K562 (cell line): ENCODE results near the gene CMIP. TPM values are rescaled to one million over a fixed set of nuclear protein-coding genes. Genes with fewer than 3 reads are reported as not detected.

Experiments
- ATAC-seq: fragments of 200-7000 bp; cut with Tn5 transposase; 3 replicates; pipeline ENCODE4 v1.9.1; 2020; ENCODE audit warnings: moderate library complexity
- BruUV-seq: library from RNA; stranded (reverse); fragments of 400-500 nt; replicated peaks from 2 replicates; lab custom pipeline; 2021; lab: Mats Ljungman, UMichigan
- CTCF ChIA-PET: fragments of 300-600 bp; formaldehyde crosslinking; extraction: SDS; loops from one replicate; lab custom pipeline; 2021; ENCODE audit warnings: low intra/inter-chr PET ratio; lab: Yijun Ruan, JAX
- POLR2A ChIA-PET: fragments of 300-600, 350-650 bp; sonication (Branson Sonifier 250); formaldehyde crosslinking; extraction: SDS; loops from one replicate; lab custom pipeline; 2021; ENCODE audit warnings: antibody characterized with exemption, inconsistent platforms; lab: Yijun Ruan, JAX
- DNase-seq, 4 experiments: peaks; one replicate each; pipeline versions ENCODE4 v3.0.0 to v3.0.0-alpha.2; 2011 to 2018; ENCODE audit warnings: low spot score in 3 of 4, mixed read lengths in 3 of 4; ENCODE audit errors: extremely low read depth in 1 of 4
- FAIRE-seq: peaks from 2 replicates; lab custom pipeline; 2011; peaks lifted over from hg19 to GRCh38; lab: Jason Lieb, UNC
- H2AFZ ChIP-seq: 2 replicates; pipeline ENCODE4 v1.6.0; 2011; ENCODE audit warnings: low read depth, low read length, control low read depth, inconsistent platforms
- H3K27ac ChIP-seq: fragments of 200-600 bp; 3 replicates; pipeline ENCODE4 v1.8.0; 2011; ENCODE audit warnings: low read depth, mild to moderate bottlenecking, control low read depth, inconsistent platforms, low read length, moderate library complexity, mixed read lengths; ENCODE audit errors: extremely low read depth
- H3K27me3 ChIP-seq, 2 experiments: fragments of 300-600 bp in 1 of 2; 2 replicates in 1 of 2; 3 replicates in 1 of 2; pipeline versions ENCODE4 v1.6.0 to v1.8.0; 2011; ENCODE audit warnings: inconsistent platforms in 2 of 2, low read length in 2 of 2, mild to moderate bottlenecking in 1 of 2, mixed read lengths in 1 of 2, moderate library complexity in 1 of 2; ENCODE audit not compliant: control insufficient read depth in 2 of 2, insufficient read depth in 2 of 2
- H3K36me3 ChIP-seq: fragments of 300-600 bp; 3 replicates; pipeline ENCODE4 v1.8.0; 2011; ENCODE audit warnings: mild to moderate bottlenecking, low read length, inconsistent platforms; ENCODE audit not compliant: control insufficient read depth, insufficient read depth
- H3K4me1 ChIP-seq, 2 experiments: fragments of 200-600 bp in 1 of 2; replicated peaks in 1 of 2; 2 replicates in 1 of 2; 3 replicates in 1 of 2; pipeline versions ENCODE4 v1.5.1 to v1.8.0; 2011; ENCODE audit warnings: inconsistent platforms in 2 of 2, low read length in 2 of 2, mild to moderate bottlenecking in 1 of 2, mixed read lengths in 1 of 2, moderate library complexity in 1 of 2; ENCODE audit not compliant: control insufficient read depth in 2 of 2, insufficient read depth in 2 of 2
- H3K4me2 ChIP-seq: 2 replicates; pipeline ENCODE4 v1.6.1; 2011; ENCODE audit warnings: low read length, control low read depth, inconsistent platforms, mixed read lengths; ENCODE audit not compliant: insufficient read depth
- H3K4me3 ChIP-seq: fragments of 200-600 bp; sonication (generic), shearing (Covaris generic); 2 replicates; pipeline ENCODE4 v1.5.1; 2016; ENCODE audit warnings: control low read depth, inconsistent platforms
- H3K79me2 ChIP-seq: fragments of 200-600 bp; 3 replicates; pipeline ENCODE4 v1.8.0; 2011; ENCODE audit warnings: low read length, inconsistent platforms; ENCODE audit not compliant: control insufficient read depth, insufficient read depth
- H3K9ac ChIP-seq, 2 experiments: 2 replicates each; pipeline versions ENCODE4 v1.6.0 to v1.6.1; 2011; ENCODE audit warnings: low read depth in 2 of 2, low read length in 2 of 2, control low read depth in 1 of 2, inconsistent platforms in 1 of 2, mild to moderate bottlenecking in 1 of 2, mixed read lengths in 1 of 2; ENCODE audit not compliant: insufficient read depth in 1 of 2
- H3K9me1 ChIP-seq: one replicate; pipeline ENCODE4 v1.6.0; 2011; ENCODE audit warnings: inconsistent platforms, mild to moderate bottlenecking, low read length, moderate library complexity; ENCODE audit not compliant: control insufficient read depth, insufficient read depth
- H3K9me3 ChIP-seq: replicated peaks from 2 replicates; pipeline ENCODE4 v1.5.1; 2011; ENCODE audit warnings: low read depth, low read length, inconsistent platforms; ENCODE audit not compliant: control insufficient read depth, insufficient read depth
- H4K20me1 ChIP-seq: replicated peaks from 2 replicates; pipeline ENCODE4 v1.6.1; 2011; ENCODE audit warnings: low read length, inconsistent platforms, mixed read lengths; ENCODE audit not compliant: control insufficient read depth, insufficient read depth
- ADNP ChIP-seq: fragments of 200-800 bp; sonication (Bioruptor generic); IDR thresholded peaks from 2 replicates; pipeline ENCODE4 v1.6.1; 2016; ENCODE audit warnings: missing genetic modification characterization, missing compliant biosample characterization
- CEBPB ChIP-seq: fragments of 450-650 bp; IDR thresholded peaks from 2 replicates; pipeline ENCODE4 v1.6.1; 2016; ENCODE audit warnings: missing genetic modification characterization, missing compliant biosample characterization
- HDGF ChIP-seq: fragments of 450-650 bp; IDR thresholded peaks from 2 replicates; pipeline ENCODE4 v1.6.1; 2016
- KAT7 ChIP-seq: sonication (generic); formaldehyde crosslinking; IDR thresholded peaks from 2 replicates; pipeline ENCODE4 v1.8.0; 2022; ENCODE audit warnings: missing genetic modification reagents, mild to moderate bottlenecking, borderline replicate concordance
- KAT8 ChIP-seq: fragments of 450-650 bp; IDR thresholded peaks from 2 replicates; pipeline ENCODE4 v1.6.1; 2016; ENCODE audit warnings: low read depth, mild to moderate bottlenecking
- KDM4B ChIP-seq, 2 experiments: fragments of 450-650 bp in 1 of 2; sonication (generic) in 1 of 2; IDR thresholded peaks; 2 replicates each; pipeline ENCODE4 v1.6.1; 2016 to 2017; ENCODE audit warnings: borderline replicate concordance in 2 of 2, antibody characterized with exemption in 1 of 2, low read depth in 1 of 2, mild to moderate bottlenecking in 1 of 2
- L3MBTL2 ChIP-seq: fragments of 450-650 bp; IDR thresholded peaks from 2 replicates; pipeline ENCODE4 v1.6.1; 2016; ENCODE audit warnings: mild to moderate bottlenecking, moderate library complexity
- MEF2D ChIP-seq: conservative IDR thresholded peaks from 2 replicates; pipeline ENCODE4 v1.6.1; 2016; ENCODE audit warnings: low read depth, missing genetic modification characterization, missing compliant biosample characterization
- MTA2 ChIP-seq: fragments of 450-650 bp; IDR thresholded peaks from 2 replicates; pipeline ENCODE4 v1.6.1; 2016; ENCODE audit warnings: low read depth
- PHB ChIP-seq: fragments of 250-450 bp; sonication (Bioruptor Pico); IDR thresholded peaks from 2 replicates; pipeline ENCODE4 v1.5.0; 2021
- TAF9B ChIP-seq: fragments of 450-650 bp; IDR thresholded peaks from 2 replicates; pipeline ENCODE4 v1.6.1; 2018; ENCODE audit warnings: mild to moderate bottlenecking; ENCODE audit not compliant: partially characterized antibody
- ZMIZ1 ChIP-seq, 2 experiments: fragments of 150-350 bp in 1 of 2; IDR thresholded peaks; 2 replicates each; pipeline ENCODE4 v1.6.1; 2012 to 2016; ENCODE audit warnings: low read depth in 2 of 2, low read length in 2 of 2, mild to moderate bottlenecking in 1 of 2, moderate library complexity in 1 of 2
- ZNF165 ChIP-seq: fragments of 250-450 bp; sonication (Bioruptor Pico); IDR thresholded peaks from 2 replicates; pipeline ENCODE4 v1.4.0; 2020; ENCODE audit warnings: borderline replicate concordance
- ZNF277 ChIP-seq: fragments of 250-450 bp; sonication (Bioruptor Pico); IDR thresholded peaks from 2 replicates; pipeline ENCODE4 v1.8.0; 2022; ENCODE audit warnings: inconsistent platforms, mild to moderate bottlenecking, moderate library complexity, borderline replicate concordance
- ZNF354B ChIP-seq: fragments of 250-450 bp; sonication (Bioruptor Pico); IDR thresholded peaks from 2 replicates; pipeline ENCODE4 v1.4.0; 2020
- WGBS: fragments of 100-300 bp; shearing (Covaris generic); methylation state at CpG from one replicate; pipeline ENCODE4 v1.1.6; 2016; ENCODE audit warnings: low coverage, mixed read lengths; ENCODE audit not compliant: insufficient coverage; ENCODE audit errors: missing lambda C conversion rate; 5-methylcytosine and 5-hydroxymethylcytosine counted together
- in situ Hi-C: fragments of 300-500 bp; cut with MboI; formaldehyde crosslinking; loops from 4 replicates; pipeline ENCODE4 v1.15.0; 2018; ENCODE audit warnings: inconsistent platforms, mixed read lengths
- intact Hi-C: fragments of 100-400 bp; cut with micrococcal nuclease; formaldehyde crosslinking; loops from 2 replicates; pipeline ENCODE4 v1.14.2; 2022
- polyA plus RNA-seq, 8 experiments: library from polyadenylated mRNA; depleted of rRNA in 4 of 8; stranded (reverse) in 5 of 8; unstranded in 3 of 8; fragments of >200 nt; fragmentation: Nextera tagmentation in 2 of 8; fragmentation: Illumina TruSeq in 1 of 8; extraction: Ambion mirVana in 2 of 8; extraction: Trizol in 1 of 8; gene quantifications; 2 replicates each; pipeline versions ENCODE4 v1.2.1 to v1.2.3, GENCODE V29; 2011 to 2014; ENCODE audit warnings: inconsistent platforms in 1 of 8, missing spikeins in 1 of 8
- total RNA-seq, 7 experiments: library from RNA; depleted of rRNA in 6 of 7; stranded (reverse); fragments of >200 nt in 6 of 7; fragmentation: Illumina TruSeq in 2 of 7; extraction: Trizol in 2 of 7; gene quantifications; 2 replicates each; pipeline versions ENCODE4 v1.2.1 to v1.2.3, GENCODE V29; 2011 to 2021; ENCODE audit warnings: low replicate concordance in 1 of 7
- TF ChIP-seq, protein P1 (sequence below): fragments of 200-400 bp; formaldehyde crosslinking; IDR thresholded peaks from 2 replicates; pipeline ENCODE4 v1.6.1; 2017; ENCODE audit warnings: mild to moderate bottlenecking, low read depth, low read length, moderate library complexity

The CMIP gene
- total and polyA plus RNA-seq, 9 of the 15 experiments (the other 6 are each of a cell fraction or from before 2014, with no cell fraction given): 0.94 to 82.5 (median 10.3) TPM

DNA sequence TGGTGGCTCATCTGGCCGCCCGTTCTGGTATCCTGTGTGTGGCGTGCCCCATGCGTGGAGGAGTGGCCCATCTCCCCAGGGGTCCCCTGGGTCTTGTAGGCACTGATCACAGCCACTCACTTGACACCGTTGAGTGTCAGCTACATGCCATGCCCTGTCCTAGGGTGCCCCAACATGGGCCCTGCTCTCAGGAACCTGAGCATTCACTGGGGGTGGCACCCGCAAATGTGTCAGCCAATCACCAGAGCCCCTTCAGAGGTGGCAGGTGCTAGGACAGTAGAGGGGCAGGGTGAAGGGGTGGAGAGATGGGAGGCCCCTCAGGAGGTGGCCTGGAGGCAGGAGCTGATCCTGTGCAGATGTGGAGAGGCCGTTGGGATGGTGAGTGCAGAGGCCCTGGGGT, 27.8 kb downstream of the CMIP start (continued):
- TF ChIP-seq, protein P1, sequence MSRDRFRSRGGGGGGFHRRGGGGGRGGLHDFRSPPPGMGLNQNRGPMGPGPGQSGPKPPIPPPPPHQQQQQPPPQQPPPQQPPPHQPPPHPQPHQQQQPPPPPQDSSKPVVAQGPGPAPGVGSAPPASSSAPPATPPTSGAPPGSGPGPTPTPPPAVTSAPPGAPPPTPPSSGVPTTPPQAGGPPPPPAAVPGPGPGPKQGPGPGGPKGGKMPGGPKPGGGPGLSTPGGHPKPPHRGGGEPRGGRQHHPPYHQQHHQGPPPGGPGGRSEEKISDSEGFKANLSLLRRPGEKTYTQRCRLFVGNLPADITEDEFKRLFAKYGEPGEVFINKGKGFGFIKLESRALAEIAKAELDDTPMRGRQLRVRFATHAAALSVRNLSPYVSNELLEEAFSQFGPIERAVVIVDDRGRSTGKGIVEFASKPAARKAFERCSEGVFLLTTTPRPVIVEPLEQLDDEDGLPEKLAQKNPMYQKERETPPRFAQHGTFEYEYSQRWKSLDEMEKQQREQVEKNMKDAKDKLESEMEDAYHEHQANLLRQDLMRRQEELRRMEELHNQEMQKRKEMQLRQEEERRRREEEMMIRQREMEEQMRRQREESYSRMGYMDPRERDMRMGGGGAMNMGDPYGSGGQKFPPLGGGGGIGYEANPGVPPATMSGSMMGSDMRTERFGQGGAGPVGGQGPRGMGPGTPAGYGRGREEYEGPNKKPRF: no peak
- no peak for TF ChIP-seq MEF2D (tag)

- H3K4me2 ChIP-seq: no peak overlapping the region
- H3K9me3 ChIP-seq: no peaks in the 10 kb centered on the region
- H3K4me3 ChIP-seq: no peak overlapping the region
- peaks cover 94% of the 10 kb centered on the region for H3K79me2 ChIP-seq
- no peak for ATAC-seq
- H3K27me3 ChIP-seq: no peaks in the 10 kb centered on the region
- H2AFZ ChIP-seq: no peak overlapping the region
- 91% methylated on average over 14 of the region's 14 CpGs for WGBS
- BruUV-seq: no TSS peak
- ChIA-PET POLR2A (interaction anchor here (0.6 to 2.0 kb wide), 5 partner anchors 10 to 48 kb away, joined by 3 to 12 read pairs (median 5); no protein-coding TSS in a partner anchor), CTCF (no interaction called here)
- in situ Hi-C loops (no loop called here), intact Hi-C loops (no loop called here)
- peaks cover 52% of the 10 kb centered on the region for H3K36me3 ChIP-seq
- peaks cover 39 to 54% of the 10 kb centered on the region in 2 experiments for H3K4me1 ChIP-seq
- peaks cover 4% of the 10 kb centered on the region for H3K9me1 ChIP-seq
- H3K9ac ChIP-seq: peak overlapping the region in 1 of 2 experiments; percentile 67; a peak in 2 of 4 replicates
- no peak for FAIRE-seq
- H4K20me1 ChIP-seq: peaks cover 24% of the 10 kb centered on the region; the same call in 1 of the 2 replicates
- no peak overlapping the region for H3K27ac ChIP-seq
- no peak for DNase-seq
- TF ChIP-seq CEBPB (tag) (no peak), L3MBTL2 (no peak), ZMIZ1 (IDR thresholded peaks at IDR 0.05; ENCODE audit: low read depth in 2 of 2, low read length in 2 of 2) (no peak), HDGF (no peak), ZNF354B (CRISPR knock-in tag) (no peak), PHB (CRISPR knock-in tag) (no peak), KDM4B (IDR thresholded peaks at IDR 0.05; ENCODE audit: borderline replicate concordance in 2 of 2, low read depth in 1 of 2) (no peak), ZNF165 (CRISPR knock-in tag) (no peak), MTA2 (no peak), KAT8 (no peak), KAT7 (CRISPR knock-in tag) (no peak), TAF9B (no peak), ADNP (no peak), ZNF277 (CRISPR knock-in tag) (no peak)
Measured at GRCh38 chr16:81473066-81473488, 28.5 kb downstream of the CMIP start.
